Osteocyte (in vitro differentiated cells): ENCODE data around the gene H1-8. TPM values are rescaled to one million over a fixed set of nuclear protein-coding genes. Genes with fewer than 3 reads are reported as not detected.

Experiments
- DNase-seq: peaks from one replicate; pipeline ENCODE4 v3.0.0; 2021; ENCODE audit warnings: mixed read lengths; ENCODE audit not compliant: unreplicated experiment; ENCODE audit errors: extremely low spot score
- H3K27ac Mint-ChIP-seq: one replicate; pipeline ENCODE4 v1.8.0; 2021; ENCODE audit warnings: mild to moderate bottlenecking, mixed read lengths; ENCODE audit not compliant: unreplicated experiment
- H3K27me3 Mint-ChIP-seq: one replicate; pipeline ENCODE4 v1.8.0; 2021; ENCODE audit warnings: mixed read lengths; ENCODE audit not compliant: unreplicated experiment
- H3K36me3 Mint-ChIP-seq: one replicate; pipeline ENCODE4 v1.8.0; 2021; ENCODE audit warnings: mixed read lengths; ENCODE audit not compliant: unreplicated experiment
- H3K4me1 Mint-ChIP-seq: one replicate; pipeline ENCODE4 v1.8.0; 2021; ENCODE audit warnings: mixed read lengths; ENCODE audit not compliant: unreplicated experiment
- H3K4me3 Mint-ChIP-seq: one replicate; pipeline ENCODE4 v1.8.0; 2021; ENCODE audit warnings: mild to moderate bottlenecking, moderate library complexity, mixed read lengths; ENCODE audit not compliant: unreplicated experiment
- H3K9me3 Mint-ChIP-seq: one replicate; pipeline ENCODE4 v1.8.0; 2021; ENCODE audit warnings: mixed read lengths; ENCODE audit not compliant: unreplicated experiment
- total RNA-seq: library from RNA; stranded (reverse); gene quantifications from 2 replicates; pipeline ENCODE4 v1.2.1, GENCODE V29; 2021
- TF ChIP-seq, protein P1 (sequence below): fragments of 200-600 bp; sonication (generic); IDR thresholded peaks from 2 replicates; pipeline ENCODE4 v1.5.0; 2021; ENCODE audit warnings: antibody characterized with exemption, mild to moderate bottlenecking, moderate library complexity

The H1-8 gene
- total RNA-seq, 1 donor from 2014 or later = not detected

DNA sequence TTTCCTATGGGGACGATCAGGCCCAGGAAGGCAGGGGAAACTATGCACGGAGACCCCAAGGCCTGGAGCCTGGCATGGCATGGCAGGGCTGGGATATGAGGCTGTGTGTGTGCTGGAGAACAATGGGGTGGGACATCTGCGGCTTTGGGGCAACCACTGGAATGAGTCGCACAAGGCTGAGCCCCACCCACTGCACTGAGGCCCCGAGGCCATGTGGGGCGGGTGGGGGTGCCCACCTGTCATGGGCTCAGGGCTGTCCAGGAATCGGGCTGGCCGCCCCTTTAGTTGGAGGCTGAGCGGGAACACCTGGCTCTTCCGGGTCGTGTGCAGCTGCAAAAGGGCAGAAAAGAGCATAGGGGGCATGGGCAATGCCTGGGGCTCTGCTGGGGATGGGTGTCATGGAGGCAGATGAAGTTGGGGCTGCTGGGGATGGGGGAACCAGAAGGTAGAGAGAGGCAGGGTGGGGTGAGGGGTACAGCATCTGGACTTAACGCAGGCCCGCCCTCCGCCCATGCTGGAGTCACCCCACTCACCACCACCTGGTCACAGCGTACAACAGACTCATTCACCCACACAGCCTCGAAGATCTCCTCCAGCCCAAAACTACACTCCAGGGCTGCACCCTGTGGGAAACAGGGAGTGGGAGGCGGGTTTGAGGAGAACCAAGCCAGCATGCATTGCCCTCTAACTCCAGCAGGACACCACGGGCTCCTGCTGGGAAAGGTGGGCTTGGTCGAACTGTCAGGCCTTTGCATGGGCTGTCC, 32.4 kb downstream of the H1-8 start:
- no peak overlapping the region for H3K27ac Mint-ChIP-seq
- H3K4me3 Mint-ChIP-seq = no peak overlapping the region
- no peaks in the 10 kb centered on the region for H3K9me3 Mint-ChIP-seq
- H3K36me3 Mint-ChIP-seq = peaks cover 24% of the 10 kb centered on the region
- TF ChIP-seq, protein P1, sequence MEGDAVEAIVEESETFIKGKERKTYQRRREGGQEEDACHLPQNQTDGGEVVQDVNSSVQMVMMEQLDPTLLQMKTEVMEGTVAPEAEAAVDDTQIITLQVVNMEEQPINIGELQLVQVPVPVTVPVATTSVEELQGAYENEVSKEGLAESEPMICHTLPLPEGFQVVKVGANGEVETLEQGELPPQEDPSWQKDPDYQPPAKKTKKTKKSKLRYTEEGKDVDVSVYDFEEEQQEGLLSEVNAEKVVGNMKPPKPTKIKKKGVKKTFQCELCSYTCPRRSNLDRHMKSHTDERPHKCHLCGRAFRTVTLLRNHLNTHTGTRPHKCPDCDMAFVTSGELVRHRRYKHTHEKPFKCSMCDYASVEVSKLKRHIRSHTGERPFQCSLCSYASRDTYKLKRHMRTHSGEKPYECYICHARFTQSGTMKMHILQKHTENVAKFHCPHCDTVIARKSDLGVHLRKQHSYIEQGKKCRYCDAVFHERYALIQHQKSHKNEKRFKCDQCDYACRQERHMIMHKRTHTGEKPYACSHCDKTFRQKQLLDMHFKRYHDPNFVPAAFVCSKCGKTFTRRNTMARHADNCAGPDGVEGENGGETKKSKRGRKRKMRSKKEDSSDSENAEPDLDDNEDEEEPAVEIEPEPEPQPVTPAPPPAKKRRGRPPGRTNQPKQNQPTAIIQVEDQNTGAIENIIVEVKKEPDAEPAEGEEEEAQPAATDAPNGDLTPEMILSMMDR = no peak
- no peak for DNase-seq
- peaks cover 18% of the 10 kb centered on the region for H3K4me1 Mint-ChIP-seq
- H3K27me3 Mint-ChIP-seq = no peaks in the 10 kb centered on the region

DNA sequence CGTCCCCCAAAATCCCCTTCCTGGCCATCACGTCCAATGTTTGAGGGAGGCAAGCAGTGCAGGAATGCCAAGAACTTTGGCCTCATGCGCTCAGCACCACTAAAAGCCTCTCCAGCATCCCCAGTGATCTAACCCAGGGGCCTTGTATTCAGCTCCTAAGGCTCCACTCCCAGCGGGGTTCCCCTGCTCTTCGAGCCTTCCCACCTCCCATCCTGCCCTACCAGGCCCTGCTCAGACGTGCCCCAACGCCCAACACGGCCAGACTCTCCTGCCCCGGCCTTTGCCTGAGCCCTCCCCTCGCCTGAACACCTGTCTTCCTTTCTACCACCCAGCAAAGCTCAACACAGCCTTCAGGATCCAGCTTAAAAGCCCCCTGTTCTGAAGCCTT, 33.0 kb downstream of the H1-8 start:
- Mint-ChIP-seq H3K4me1 (peaks cover 19% of the 10 kb centered on the region), H3K27ac (peak overlapping the region; percentile 33), H3K27me3 (no peaks in the 10 kb centered on the region)

DNA sequence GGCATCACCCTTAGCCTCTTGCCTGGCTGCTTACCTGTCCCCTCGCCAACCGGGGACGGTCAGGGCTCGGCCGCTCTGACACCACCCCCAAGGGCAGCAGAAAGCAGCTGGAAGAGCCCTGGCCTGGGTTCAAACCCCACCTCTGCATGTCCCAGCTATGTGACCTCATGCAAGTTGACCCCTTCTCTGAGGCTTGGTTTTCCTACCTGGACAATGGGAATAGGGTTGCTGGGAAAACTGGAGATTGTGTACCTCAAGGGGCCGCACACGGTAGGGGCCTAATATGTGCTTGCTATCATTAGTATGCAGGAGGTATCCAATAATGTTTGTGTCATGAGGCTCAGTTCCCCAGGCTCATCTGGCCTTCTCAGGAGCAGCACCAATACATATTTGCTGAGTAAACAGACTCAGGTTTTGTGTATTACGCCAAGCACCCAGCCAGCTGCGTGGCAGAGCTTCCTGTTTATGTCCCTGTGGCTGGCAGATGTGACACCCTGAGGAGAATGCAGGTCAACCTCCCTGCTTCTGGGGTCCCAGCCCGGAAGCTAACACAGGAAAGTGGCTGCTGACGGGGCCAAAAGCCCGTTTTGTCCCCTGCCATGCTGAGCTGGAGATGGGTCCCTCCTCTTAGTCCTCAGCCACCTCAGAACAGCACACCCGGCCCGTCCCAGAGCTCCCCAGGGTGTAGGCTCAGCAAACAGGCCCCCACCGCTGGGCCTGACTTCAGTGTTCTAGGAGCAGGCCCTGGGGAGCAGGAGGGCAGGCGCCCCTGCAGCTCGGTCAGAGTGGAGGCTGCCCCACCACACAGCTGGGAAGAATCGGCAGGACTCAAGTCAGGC, 33.8 kb downstream of the H1-8 start:
- H3K4me1 Mint-ChIP-seq = peaks cover 19% of the 10 kb centered on the region
- peaks cover 30% of the 10 kb centered on the region for H3K36me3 Mint-ChIP-seq
- H3K9me3 Mint-ChIP-seq = no peaks in the 10 kb centered on the region
- DNase-seq = no peak
- H3K4me3 Mint-ChIP-seq = no peak overlapping the region
- H3K27me3 Mint-ChIP-seq = no peaks in the 10 kb centered on the region
- TF ChIP-seq, protein P1 = no peak
- H3K27ac Mint-ChIP-seq = peak overlapping the region; percentile 33

More for the DNA sequence above, 33.0 kb downstream of the H1-8 start:
- no peak for DNase-seq
- TF ChIP-seq, protein P1 = no peak
- Mint-ChIP-seq H3K4me3 (no peak overlapping the region), H3K36me3 (peaks cover 25% of the 10 kb centered on the region), H3K9me3 (no peaks in the 10 kb centered on the region)

DNA sequence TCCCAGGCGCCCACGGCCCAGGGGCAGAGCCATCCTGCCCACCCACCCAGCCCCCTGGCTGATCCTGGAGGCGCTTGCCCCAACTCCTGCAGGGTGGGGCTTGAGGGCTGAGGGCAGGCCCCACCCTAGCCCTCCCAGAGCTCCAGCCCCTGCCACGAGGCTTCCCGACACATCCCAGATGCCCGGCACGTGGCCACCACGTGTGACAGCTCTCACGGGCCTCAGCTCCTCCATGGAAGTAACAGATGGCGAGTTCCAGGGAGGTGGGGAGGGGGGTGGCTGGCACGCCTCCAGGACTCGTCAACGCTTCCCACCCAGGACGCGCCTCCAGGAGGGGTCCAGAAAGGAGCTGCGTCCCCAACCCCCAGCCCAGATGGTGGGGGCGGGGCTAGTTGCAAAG, 34.4 kb downstream of the H1-8 start:
- Mint-ChIP-seq H3K4me3 (no peak overlapping the region), H3K27me3 (no peaks in the 10 kb centered on the region)
- TF ChIP-seq, protein P1 = no peak

More for the DNA sequence above, 34.4 kb downstream of the H1-8 start:
- Mint-ChIP-seq H3K4me1 (peaks cover 19% of the 10 kb centered on the region), H3K9me3 (no peaks in the 10 kb centered on the region), H3K27ac (no peak overlapping the region), H3K36me3 (peaks cover 25% of the 10 kb centered on the region)
- no peak for DNase-seq
